ENCODE measurements around the gene C11orf16. TPM values are rescaled to one million over a fixed set of nuclear protein-coding genes. Genes with fewer than 3 reads are reported as not detected.

Gene C11orf16
- total and polyA plus RNA-seq, 4 donors = not detected

DNA sequence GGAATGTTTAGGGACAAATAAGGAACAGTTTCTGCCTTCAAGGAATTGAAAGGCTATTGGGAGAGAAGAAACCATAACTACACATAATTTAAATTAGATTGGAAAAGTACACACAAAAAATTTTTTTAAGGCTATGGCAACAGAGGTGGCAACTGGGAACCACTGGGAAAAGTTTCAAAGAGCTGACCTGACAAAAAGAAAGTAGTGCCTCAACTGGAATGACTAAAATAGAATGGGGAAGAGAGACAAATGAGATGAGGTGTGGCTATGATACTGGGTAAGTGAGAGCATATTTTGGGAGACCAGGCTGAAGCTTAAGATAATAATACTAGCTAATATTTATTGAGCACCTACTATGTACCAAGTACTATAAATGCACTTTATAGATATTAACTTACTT lies 24.6 kb downstream of the C11orf16 start:
- Histone ChIP-seq H3K4me1 (ENCODE audit: control insufficient read depth in 4 of 4, insufficient read depth in 4 of 4, low read length in 3 of 4) (peaks cover 0 to 14% (median 6%) of the 10 kb centered on the region in 4 donors), H3K4me3 (ENCODE audit: low read depth in 1 of 3, low read length in 3 of 3) (no peak overlapping the region), H3K9me3 (ENCODE audit: control insufficient read depth in 4 of 4, low read length in 3 of 4) (no peaks in the 10 kb centered on the region), H3K27me3 (ENCODE audit: control insufficient read depth in 4 of 4, insufficient read depth in 4 of 4, low read length in 3 of 4) (no peaks in the 10 kb centered on the region), H3K36me3 (ENCODE audit: control insufficient read depth in 4 of 4, insufficient read depth in 3 of 4, low read depth in 1 of 4, low read length in 3 of 4) (no peaks in the 10 kb centered on the region), H3K9ac (ENCODE audit: low read depth in 1 of 2, low read length in 2 of 2) (no peak overlapping the region), H3K27ac (ENCODE audit: low read depth in 1 of 2, low read length in 2 of 2) (no peak overlapping the region)
- no peak for DNase-seq (ENCODE audit: low spot score)
- no peak for TF ChIP-seq NR2F2 (IDR thresholded peaks at IDR 0.05)

DNA sequence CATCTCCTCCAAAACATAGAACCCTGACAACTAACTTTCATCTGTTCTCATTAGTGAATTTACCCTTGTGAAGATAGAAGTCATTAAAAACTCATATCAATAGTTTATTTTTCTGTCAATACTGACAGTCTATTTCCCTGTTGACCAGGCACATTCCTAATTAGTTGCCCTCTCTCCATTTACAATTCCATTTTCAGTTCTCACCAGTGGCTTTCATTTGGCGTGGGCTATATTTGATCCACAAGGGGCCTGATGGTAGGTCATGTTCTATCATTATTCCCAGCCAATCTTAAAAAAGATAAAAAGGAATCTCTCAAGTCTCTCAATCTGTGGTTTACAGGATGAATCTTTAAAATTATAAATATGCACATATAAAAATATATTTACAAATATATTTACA lies 25.6 kb downstream of the C11orf16 start:
- Histone ChIP-seq H3K9ac (ENCODE audit: low read depth in 1 of 2, low read length in 2 of 2) (no peak overlapping the region), H3K9me3 (ENCODE audit: control insufficient read depth in 4 of 4, low read length in 3 of 4) (no peaks in the 10 kb centered on the region), H3K4me3 (ENCODE audit: low read depth in 1 of 3, low read length in 3 of 3) (no peak overlapping the region), H3K36me3 (ENCODE audit: control insufficient read depth in 4 of 4, insufficient read depth in 3 of 4, low read depth in 1 of 4, low read length in 3 of 4) (no peaks in the 10 kb centered on the region), H3K27ac (ENCODE audit: low read depth in 1 of 2, low read length in 2 of 2) (no peak overlapping the region), H3K4me1 (ENCODE audit: control insufficient read depth in 4 of 4, insufficient read depth in 4 of 4, low read length in 3 of 4) (peaks cover 0 to 11% (median 6%) of the 10 kb centered on the region in 4 donors), H3K27me3 (ENCODE audit: control insufficient read depth in 4 of 4, insufficient read depth in 4 of 4, low read length in 3 of 4) (no peaks in the 10 kb centered on the region)
- no peak for DNase-seq (ENCODE audit: low spot score)
- 83% methylated on average over 1 of the region's 1 CpG for WGBS
- no peak for TF ChIP-seq FOXA2 (IDR thresholded peaks at IDR 0.05)
- TF ChIP-seq ZBTB33 (IDR thresholded peaks at IDR 0.05) = no peak
- TF ChIP-seq HNF4A (conservative IDR thresholded peaks at IDR 0.05) = no peak
- TF ChIP-seq FOXA1 (IDR thresholded peaks at IDR 0.05) = no peak
- no peak for TF ChIP-seq RXRA (IDR thresholded peaks at IDR 0.05)
- TF ChIP-seq ATF3 (IDR thresholded peaks at IDR 0.05) = no peak
- TF ChIP-seq TAF1 (conservative IDR thresholded peaks at IDR 0.05) = no peak
- no peak for TF ChIP-seq EGR1 (IDR thresholded peaks at IDR 0.05; ENCODE audit: low read depth in 2 of 2)
- TF ChIP-seq, protein P1, sequence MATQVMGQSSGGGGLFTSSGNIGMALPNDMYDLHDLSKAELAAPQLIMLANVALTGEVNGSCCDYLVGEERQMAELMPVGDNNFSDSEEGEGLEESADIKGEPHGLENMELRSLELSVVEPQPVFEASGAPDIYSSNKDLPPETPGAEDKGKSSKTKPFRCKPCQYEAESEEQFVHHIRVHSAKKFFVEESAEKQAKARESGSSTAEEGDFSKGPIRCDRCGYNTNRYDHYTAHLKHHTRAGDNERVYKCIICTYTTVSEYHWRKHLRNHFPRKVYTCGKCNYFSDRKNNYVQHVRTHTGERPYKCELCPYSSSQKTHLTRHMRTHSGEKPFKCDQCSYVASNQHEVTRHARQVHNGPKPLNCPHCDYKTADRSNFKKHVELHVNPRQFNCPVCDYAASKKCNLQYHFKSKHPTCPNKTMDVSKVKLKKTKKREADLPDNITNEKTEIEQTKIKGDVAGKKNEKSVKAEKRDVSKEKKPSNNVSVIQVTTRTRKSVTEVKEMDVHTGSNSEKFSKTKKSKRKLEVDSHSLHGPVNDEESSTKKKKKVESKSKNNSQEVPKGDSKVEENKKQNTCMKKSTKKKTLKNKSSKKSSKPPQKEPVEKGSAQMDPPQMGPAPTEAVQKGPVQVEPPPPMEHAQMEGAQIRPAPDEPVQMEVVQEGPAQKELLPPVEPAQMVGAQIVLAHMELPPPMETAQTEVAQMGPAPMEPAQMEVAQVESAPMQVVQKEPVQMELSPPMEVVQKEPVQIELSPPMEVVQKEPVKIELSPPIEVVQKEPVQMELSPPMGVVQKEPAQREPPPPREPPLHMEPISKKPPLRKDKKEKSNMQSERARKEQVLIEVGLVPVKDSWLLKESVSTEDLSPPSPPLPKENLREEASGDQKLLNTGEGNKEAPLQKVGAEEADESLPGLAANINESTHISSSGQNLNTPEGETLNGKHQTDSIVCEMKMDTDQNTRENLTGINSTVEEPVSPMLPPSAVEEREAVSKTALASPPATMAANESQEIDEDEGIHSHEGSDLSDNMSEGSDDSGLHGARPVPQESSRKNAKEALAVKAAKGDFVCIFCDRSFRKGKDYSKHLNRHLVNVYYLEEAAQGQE (IDR thresholded peaks at IDR 0.05) = no peak
- TF ChIP-seq, protein P2, sequence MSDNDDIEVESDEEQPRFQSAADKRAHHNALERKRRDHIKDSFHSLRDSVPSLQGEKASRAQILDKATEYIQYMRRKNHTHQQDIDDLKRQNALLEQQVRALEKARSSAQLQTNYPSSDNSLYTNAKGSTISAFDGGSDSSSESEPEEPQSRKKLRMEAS (IDR thresholded peaks at IDR 0.05) = no peak
- TF ChIP-seq GABPA (IDR thresholded peaks at IDR 0.05 in 1 of 2, conservative IDR thresholded peaks at IDR 0.05 in 1 of 2) = no peak
- TF ChIP-seq SP1 (IDR thresholded peaks at IDR 0.05) = no peak
- TF ChIP-seq CTCF (IDR thresholded peaks at IDR 0.05; ENCODE audit: low read depth, low read length, missing input control) = no peak
- no peak for TF ChIP-seq HNF4G (IDR thresholded peaks at IDR 0.05)
- no peak for TF ChIP-seq JUND (IDR thresholded peaks at IDR 0.05)
- TF ChIP-seq YY1 (IDR thresholded peaks at IDR 0.05) = no peak
